ENCODE data around the gene KLHL12. TPM values are rescaled to one million over a fixed set of nuclear protein-coding genes. Genes with fewer than 3 reads are reported as not detected.

The KLHL12 gene
- total and polyA plus RNA-seq, 2 donors (not counting 1 experiment from before 2014, with no cell fraction given): 14.6 to 25.5 TPM

DNA sequence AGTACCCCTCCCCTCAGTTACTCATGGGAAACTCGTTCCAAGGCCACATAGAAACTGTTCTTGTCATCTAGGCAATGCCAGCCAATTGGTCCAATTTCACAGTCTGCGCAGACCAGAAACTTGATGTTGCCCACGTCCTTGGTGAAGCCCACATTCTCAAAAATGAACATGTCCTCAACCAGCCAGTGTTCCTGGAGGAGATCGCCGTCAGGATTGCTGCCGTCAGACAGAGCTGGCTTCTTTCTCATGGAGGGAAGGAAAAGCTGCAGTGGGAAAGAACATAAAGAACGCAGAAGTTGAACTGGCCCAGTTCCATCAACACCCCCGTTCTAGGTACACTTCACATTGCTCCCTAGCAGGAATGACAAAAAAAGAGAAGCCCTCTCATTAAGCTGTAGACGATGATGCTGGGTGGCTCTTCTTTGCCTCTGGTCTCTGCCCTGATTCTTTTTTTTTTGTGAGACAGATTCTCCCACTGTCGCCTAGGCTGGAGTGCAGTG is 46.0 kb downstream of the KLHL12 start:
- H3K27me3 Mint-ChIP-seq: no peaks in the 10 kb centered on the region
- ATAC-seq (ENCODE audit: low read depth) (no peak), DNase-seq (no peak)
- CTCF ChIA-PET: interaction anchor here (0.7 to 1.1 kb wide), 3 partner anchors 11 to 30 kb away, joined by 3 to 5 read pairs (median 3); no protein-coding TSS in a partner anchor
- H3K9me3 Mint-ChIP-seq (ENCODE audit: insufficient read depth): no peaks in the 10 kb centered on the region
- WGBS (ENCODE audit: insufficient coverage): 97% methylated on average over 6 of the region's 10 CpGs
- TF ChIP-seq CTCF (IDR thresholded peaks at IDR 0.05) (no peak), EZH2 (IDR thresholded peaks at IDR 0.05; ENCODE audit: borderline replicate concordance, insufficient read depth, low read depth, low read length, poor library complexity, severe bottlenecking) (no peak)
- peaks cover 5% of the 10 kb centered on the region for H3K4me1 Mint-ChIP-seq
- no peak overlapping the region for H3K27ac Mint-ChIP-seq
- H3K9me3 ChIP-seq (ENCODE audit: control extremely low read depth in 1 of 3, control insufficient read depth in 2 of 3, insufficient read depth in 1 of 3, low read length in 2 of 3): no peaks in the 10 kb centered on the region
- no peak overlapping the region for H3K4me3 Mint-ChIP-seq
- no peaks in the 10 kb centered on the region for H3K4me1 ChIP-seq (ENCODE audit: control insufficient read depth in 2 of 2, insufficient read depth in 2 of 2, low read length in 2 of 2)
- H3K27ac ChIP-seq (ENCODE audit: low read length in 2 of 2): no peak overlapping the region
- no peak overlapping the region for H3K4me3 ChIP-seq (ENCODE audit: control extremely low read depth in 1 of 5, extremely low read depth in 1 of 5, insufficient read depth in 1 of 5, low read depth in 2 of 5, low read length in 4 of 5)
- no peak overlapping the region for H3K9ac ChIP-seq (ENCODE audit: low read length)
- H4K20me1 ChIP-seq (ENCODE audit: control insufficient read depth, insufficient read depth, low read length, poor library complexity, severe bottlenecking): peaks cover 37% of the 10 kb centered on the region
- no peak overlapping the region for H2AFZ ChIP-seq (ENCODE audit: insufficient read depth, low read depth, low read length, poor library complexity, severe bottlenecking)
- H3K36me3 ChIP-seq (replicated peaks in 1 of 2; ENCODE audit: control extremely low read depth in 1 of 2, control insufficient read depth in 1 of 2, extremely low read depth in 1 of 2, insufficient read depth in 2 of 2, low read length in 1 of 2): peaks cover 16 to 45% of the 10 kb centered on the region in 2 experiments
- H3K4me2 ChIP-seq (replicated peaks; ENCODE audit: low read depth, low read length, poor library complexity, severe bottlenecking): no peak overlapping the region
- H3K27me3 ChIP-seq (replicated peaks in 1 of 4; ENCODE audit: control extremely low read depth in 1 of 4, control insufficient read depth in 3 of 4, insufficient read depth in 4 of 4, low read length in 3 of 4): no peaks in the 10 kb centered on the region
- H3K79me2 ChIP-seq (ENCODE audit: control insufficient read depth, insufficient read depth, low read length): peaks cover 38% of the 10 kb centered on the region
- POLR2A ChIA-PET: no interaction called here
- intact Hi-C loops (cut with micrococcal nuclease): no loop called here

DNA sequence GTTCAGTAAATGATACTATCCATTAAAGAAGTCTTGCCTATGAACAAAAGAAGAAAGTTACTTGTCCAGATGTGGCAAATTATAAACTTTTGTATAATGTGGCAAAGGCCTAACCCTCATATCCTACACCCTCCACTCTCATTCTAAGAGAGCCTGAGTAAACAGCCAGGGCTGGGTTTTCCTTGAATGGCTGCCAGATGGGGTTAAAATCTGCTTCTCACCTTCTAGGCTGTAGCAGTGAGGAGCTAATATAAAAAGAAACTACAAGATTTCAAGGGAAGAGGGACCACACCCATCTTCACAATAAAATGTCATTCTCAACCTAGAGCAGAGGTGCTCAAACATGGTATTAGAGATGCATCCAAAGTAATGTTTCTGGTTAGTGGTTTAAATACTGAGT is 47.0 kb downstream of the KLHL12 start:
- no peaks in the 10 kb centered on the region for H3K27me3 Mint-ChIP-seq
- H3K9me3 Mint-ChIP-seq (ENCODE audit: insufficient read depth): no peaks in the 10 kb centered on the region
- peaks cover 5% of the 10 kb centered on the region for H3K4me1 Mint-ChIP-seq
- H3K4me3 Mint-ChIP-seq: no peak overlapping the region
- H3K4me2 ChIP-seq (replicated peaks; ENCODE audit: low read depth, low read length, poor library complexity, severe bottlenecking): no peak overlapping the region
- H3K9ac ChIP-seq (ENCODE audit: low read length): no peak overlapping the region
- H3K36me3 ChIP-seq (replicated peaks in 1 of 2; ENCODE audit: control extremely low read depth in 1 of 2, control insufficient read depth in 1 of 2, extremely low read depth in 1 of 2, insufficient read depth in 2 of 2, low read length in 1 of 2): peaks cover 16 to 45% of the 10 kb centered on the region in 2 experiments
- intact Hi-C loops (cut with micrococcal nuclease): no loop called here
- ChIA-PET CTCF (no interaction called here), POLR2A (no interaction called here)
- no peak overlapping the region for H3K4me3 ChIP-seq (ENCODE audit: control extremely low read depth in 1 of 5, extremely low read depth in 1 of 5, insufficient read depth in 1 of 5, low read depth in 2 of 5, low read length in 4 of 5)
- no peaks in the 10 kb centered on the region for H3K9me3 ChIP-seq (ENCODE audit: control extremely low read depth in 1 of 3, control insufficient read depth in 2 of 3, insufficient read depth in 1 of 3, low read length in 2 of 3)
- ATAC-seq (ENCODE audit: low read depth) (no peak), DNase-seq (no peak)
- no peaks in the 10 kb centered on the region for H3K4me1 ChIP-seq (ENCODE audit: control insufficient read depth in 2 of 2, insufficient read depth in 2 of 2, low read length in 2 of 2)
- no peak overlapping the region for H2AFZ ChIP-seq (ENCODE audit: insufficient read depth, low read depth, low read length, poor library complexity, severe bottlenecking)
- no peak overlapping the region for H3K27ac Mint-ChIP-seq
- no peaks in the 10 kb centered on the region for H3K27me3 ChIP-seq (replicated peaks in 1 of 4; ENCODE audit: control extremely low read depth in 1 of 4, control insufficient read depth in 3 of 4, insufficient read depth in 4 of 4, low read length in 3 of 4)
- peaks cover 32% of the 10 kb centered on the region for H4K20me1 ChIP-seq (ENCODE audit: control insufficient read depth, insufficient read depth, low read length, poor library complexity, severe bottlenecking)
- H3K79me2 ChIP-seq (ENCODE audit: control insufficient read depth, insufficient read depth, low read length): peaks cover 31% of the 10 kb centered on the region
- TF ChIP-seq CTCF (IDR thresholded peaks at IDR 0.05) (no peak), EZH2 (IDR thresholded peaks at IDR 0.05; ENCODE audit: borderline replicate concordance, insufficient read depth, low read depth, low read length, poor library complexity, severe bottlenecking) (no peak)
- H3K27ac ChIP-seq (ENCODE audit: low read length in 2 of 2): no peak overlapping the region

All from B cell (primary cell).